Lower leg skin (tissue), 3 donors: ENCODE measurements around the gene SLC4A8.

Experiments used
- POLR2A ChIP-seq, 2 donors: fragments of 450-650 bp; IDR thresholded peaks; one replicate each; pipeline ENCODE4 v1.6.1; 2016 to 2017; ENCODE audit warnings: antibody characterized with exemption in 2 of 2, mild to moderate bottlenecking in 1 of 2, moderate library complexity in 1 of 2
- TF ChIP-seq, protein P1 (sequence below), 3 donors: fragments of 450-650 bp; IDR thresholded peaks; one replicate each; pipeline ENCODE4 v1.5.1; 2016; ENCODE audit warnings: antibody characterized with exemption in 3 of 3, mild to moderate bottlenecking in 3 of 3, moderate library complexity in 2 of 3

DNA sequence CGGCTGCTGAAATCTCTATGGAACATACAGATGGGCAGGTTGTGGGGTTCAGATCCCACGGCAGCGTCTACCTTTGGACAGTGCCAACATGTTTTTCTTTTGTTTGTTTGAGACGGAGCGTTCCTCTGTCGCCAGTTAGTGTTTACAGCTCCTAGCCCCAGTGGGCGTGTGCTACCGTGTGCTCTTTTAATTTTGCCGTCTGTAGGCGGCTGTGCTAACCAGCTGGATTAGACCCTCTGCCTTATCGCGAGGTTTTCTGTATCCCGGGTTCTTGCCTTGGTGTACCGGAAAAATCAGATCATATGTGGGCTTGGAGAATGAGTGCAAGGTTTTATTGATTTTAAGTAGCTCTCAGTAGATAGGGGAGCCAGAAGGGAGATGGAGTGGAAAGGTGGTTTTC, 23.6 kb upstream of the SLC4A8 start:
- TF ChIP-seq, protein P1, sequence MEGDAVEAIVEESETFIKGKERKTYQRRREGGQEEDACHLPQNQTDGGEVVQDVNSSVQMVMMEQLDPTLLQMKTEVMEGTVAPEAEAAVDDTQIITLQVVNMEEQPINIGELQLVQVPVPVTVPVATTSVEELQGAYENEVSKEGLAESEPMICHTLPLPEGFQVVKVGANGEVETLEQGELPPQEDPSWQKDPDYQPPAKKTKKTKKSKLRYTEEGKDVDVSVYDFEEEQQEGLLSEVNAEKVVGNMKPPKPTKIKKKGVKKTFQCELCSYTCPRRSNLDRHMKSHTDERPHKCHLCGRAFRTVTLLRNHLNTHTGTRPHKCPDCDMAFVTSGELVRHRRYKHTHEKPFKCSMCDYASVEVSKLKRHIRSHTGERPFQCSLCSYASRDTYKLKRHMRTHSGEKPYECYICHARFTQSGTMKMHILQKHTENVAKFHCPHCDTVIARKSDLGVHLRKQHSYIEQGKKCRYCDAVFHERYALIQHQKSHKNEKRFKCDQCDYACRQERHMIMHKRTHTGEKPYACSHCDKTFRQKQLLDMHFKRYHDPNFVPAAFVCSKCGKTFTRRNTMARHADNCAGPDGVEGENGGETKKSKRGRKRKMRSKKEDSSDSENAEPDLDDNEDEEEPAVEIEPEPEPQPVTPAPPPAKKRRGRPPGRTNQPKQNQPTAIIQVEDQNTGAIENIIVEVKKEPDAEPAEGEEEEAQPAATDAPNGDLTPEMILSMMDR (IDR thresholded peaks at IDR 0.05) = no peak
- no peak for TF ChIP-seq POLR2A (IDR thresholded peaks at IDR 0.05)
